Endodermal cell (in vitro differentiated cells): ENCODE results near the gene GSG1L. TPM values are rescaled to one million over a fixed set of nuclear protein-coding genes. Genes with fewer than 3 reads are reported as not detected.

Experiments used
- DNase-seq: peaks from one replicate; pipeline ENCODE4 v3.0.0-alpha.2; 2017
- H3K27ac ChIP-seq: 2 replicates; pipeline ENCODE4 v1.5.1; 2013; ENCODE audit warnings: mild to moderate bottlenecking, low read depth, low read length, moderate library complexity
- H3K27me3 ChIP-seq: 2 replicates; pipeline ENCODE4 v1.6.1; 2013; ENCODE audit warnings: mild to moderate bottlenecking, low read length, moderate library complexity; ENCODE audit not compliant: insufficient read depth, control insufficient read depth, poor library complexity, severe bottlenecking
- H3K36me3 ChIP-seq: 2 replicates; pipeline ENCODE4 v1.7.0; 2013; ENCODE audit warnings: mild to moderate bottlenecking, low read length, moderate library complexity; ENCODE audit not compliant: control insufficient read depth, insufficient read depth
- H3K4me1 ChIP-seq: one replicate; pipeline ENCODE4 v1.7.0; 2013; ENCODE audit warnings: low read length; ENCODE audit not compliant: control insufficient read depth, insufficient read depth
- H3K4me3 ChIP-seq: 2 replicates; pipeline ENCODE4 v1.5.1; 2013; ENCODE audit warnings: mild to moderate bottlenecking, low read length, moderate library complexity
- H3K9ac ChIP-seq: 2 replicates; pipeline ENCODE4 v1.6.1; 2013; ENCODE audit warnings: mild to moderate bottlenecking, low read length, moderate library complexity; ENCODE audit not compliant: poor library complexity, severe bottlenecking; ENCODE audit errors: extremely low read depth
- H3K9me3 ChIP-seq: 2 replicates; pipeline ENCODE4 v1.6.1; 2013; ENCODE audit warnings: mild to moderate bottlenecking, low read length, moderate library complexity; ENCODE audit not compliant: control insufficient read depth
- H3K27ac Mint-ChIP-seq: 2 replicates; pipeline ENCODE4 v1.8.0; 2020; ENCODE audit warnings: mixed read lengths
- H3K27me3 Mint-ChIP-seq: 2 replicates; pipeline ENCODE4 v1.8.0; 2021; ENCODE audit warnings: mild to moderate bottlenecking, mixed read lengths; ENCODE audit not compliant: insufficient read depth
- H3K36me3 Mint-ChIP-seq: 2 replicates; pipeline ENCODE4 v1.8.0; 2020; ENCODE audit warnings: low read depth, mixed read lengths
- H3K4me1 Mint-ChIP-seq: 2 replicates; pipeline ENCODE4 v1.8.0; 2020; ENCODE audit warnings: mixed read lengths
- H3K4me3 Mint-ChIP-seq: 2 replicates; pipeline ENCODE4 v1.8.0; 2020; ENCODE audit warnings: mild to moderate bottlenecking, moderate library complexity, mixed read lengths
- H3K9me3 Mint-ChIP-seq: 2 replicates; pipeline ENCODE4 v1.8.0; 2020; ENCODE audit warnings: mild to moderate bottlenecking, mixed read lengths
- WGBS, 2 experiments: methylation state at CpG; one replicate each; pipeline versions ENCODE4 v1.1.5 to v1.1.7; 2013; ENCODE audit warnings: missing lambda C conversion rate in 2 of 2, mixed read lengths in 1 of 2; ENCODE audit not compliant: insufficient coverage in 1 of 2, insufficient read length in 1 of 2; 5-methylcytosine and 5-hydroxymethylcytosine counted together
- total RNA-seq, 2 donors: library from RNA; stranded (reverse); fragmentation: NEBNext Ultra II Directional in 1 of 2; extraction: Animal tissue kit (Norgen Biotek cat#: 25700) in 1 of 2; gene quantifications; 2 replicates in 1 of 2; 3 replicates in 1 of 2; pipeline ENCODE4 v1.2.1, GENCODE V29; 2021
- TF ChIP-seq, protein P1 (sequence below): fragments of 200-600 bp; sonication (generic); conservative IDR thresholded peaks from 2 replicates; pipeline ENCODE4 v1.5.0; 2021; ENCODE audit warnings: antibody characterized with exemption, mild to moderate bottlenecking

Gene GSG1L
- total RNA-seq, 2 donors from 2014 or later = 0.24 TPM; not detected in 1

DNA sequence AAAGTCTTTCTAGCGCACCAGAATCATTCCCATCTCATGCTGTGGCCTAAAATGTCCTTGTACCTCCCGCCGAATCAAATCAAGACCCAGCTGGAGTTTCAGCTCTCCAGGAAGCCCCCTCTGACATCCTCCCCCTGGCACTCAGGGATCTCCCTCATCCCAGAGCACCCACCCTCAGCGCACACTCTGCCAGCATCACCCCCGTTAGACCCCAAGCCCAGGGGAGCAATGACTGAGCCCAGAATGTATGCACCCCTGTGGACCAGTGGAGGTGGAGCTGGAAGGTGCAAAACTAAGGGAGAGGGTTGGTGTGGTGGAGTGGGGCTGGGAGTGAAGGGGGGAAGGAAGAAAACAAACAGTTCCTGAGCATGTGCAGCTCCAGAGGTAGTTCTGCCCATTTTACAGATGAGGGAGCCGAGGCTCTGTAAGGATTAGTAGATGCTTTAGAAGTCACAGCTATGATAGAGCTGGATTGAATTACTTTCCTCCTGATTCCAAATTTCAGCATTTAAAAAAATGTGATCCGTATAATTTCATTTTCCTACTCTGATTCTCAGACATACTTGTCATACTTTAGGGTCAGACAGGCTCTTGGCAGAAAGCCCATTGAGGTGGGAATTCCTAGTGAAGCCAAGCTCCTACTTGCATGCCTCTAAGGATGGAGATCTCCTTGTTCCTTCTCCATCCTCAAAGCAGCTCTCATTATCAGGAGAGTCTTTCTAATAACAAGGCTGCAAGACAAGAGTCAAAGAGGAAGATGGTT is 270.8 kb downstream of the GSG1L start:
- H3K9ac ChIP-seq = no peak overlapping the region
- H3K4me3 Mint-ChIP-seq = no peak overlapping the region
- DNase-seq = no peak
- WGBS, 2 experiments = 86 to 92% methylated on average over 4 to 7 of the region's 7 CpGs
- H3K9me3 ChIP-seq = no peaks in the 10 kb centered on the region
- TF ChIP-seq, protein P1, sequence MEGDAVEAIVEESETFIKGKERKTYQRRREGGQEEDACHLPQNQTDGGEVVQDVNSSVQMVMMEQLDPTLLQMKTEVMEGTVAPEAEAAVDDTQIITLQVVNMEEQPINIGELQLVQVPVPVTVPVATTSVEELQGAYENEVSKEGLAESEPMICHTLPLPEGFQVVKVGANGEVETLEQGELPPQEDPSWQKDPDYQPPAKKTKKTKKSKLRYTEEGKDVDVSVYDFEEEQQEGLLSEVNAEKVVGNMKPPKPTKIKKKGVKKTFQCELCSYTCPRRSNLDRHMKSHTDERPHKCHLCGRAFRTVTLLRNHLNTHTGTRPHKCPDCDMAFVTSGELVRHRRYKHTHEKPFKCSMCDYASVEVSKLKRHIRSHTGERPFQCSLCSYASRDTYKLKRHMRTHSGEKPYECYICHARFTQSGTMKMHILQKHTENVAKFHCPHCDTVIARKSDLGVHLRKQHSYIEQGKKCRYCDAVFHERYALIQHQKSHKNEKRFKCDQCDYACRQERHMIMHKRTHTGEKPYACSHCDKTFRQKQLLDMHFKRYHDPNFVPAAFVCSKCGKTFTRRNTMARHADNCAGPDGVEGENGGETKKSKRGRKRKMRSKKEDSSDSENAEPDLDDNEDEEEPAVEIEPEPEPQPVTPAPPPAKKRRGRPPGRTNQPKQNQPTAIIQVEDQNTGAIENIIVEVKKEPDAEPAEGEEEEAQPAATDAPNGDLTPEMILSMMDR = no peak
- H3K4me1 Mint-ChIP-seq = no peaks in the 10 kb centered on the region
- H3K27me3 Mint-ChIP-seq = no peaks in the 10 kb centered on the region
- H3K4me3 ChIP-seq = no peak overlapping the region
- no peaks in the 10 kb centered on the region for H3K36me3 Mint-ChIP-seq
- no peaks in the 10 kb centered on the region for H3K4me1 ChIP-seq
- H3K27ac ChIP-seq = no peak overlapping the region
- H3K27me3 ChIP-seq = no peaks in the 10 kb centered on the region
- no peaks in the 10 kb centered on the region for H3K36me3 ChIP-seq
- H3K9me3 Mint-ChIP-seq = no peaks in the 10 kb centered on the region
- H3K27ac Mint-ChIP-seq = no peak overlapping the region

DNA sequence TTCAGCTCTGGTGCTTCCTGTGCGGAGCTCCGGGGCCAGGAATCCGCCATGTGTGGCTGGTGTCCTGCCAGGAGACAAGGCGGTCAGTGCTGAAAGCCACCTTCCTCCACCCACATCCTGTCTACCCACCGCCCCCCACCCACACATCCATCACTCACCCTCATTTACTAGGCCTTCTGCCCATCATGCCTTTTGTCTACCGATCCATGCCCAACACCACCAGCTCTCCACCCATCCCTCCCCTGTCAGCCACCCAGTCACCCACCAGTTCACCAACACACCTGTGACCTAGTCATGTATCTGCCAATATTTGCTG is 272.2 kb downstream of the GSG1L start:
- H3K4me3 Mint-ChIP-seq = no peak overlapping the region
- Histone ChIP-seq H3K36me3 (no peaks in the 10 kb centered on the region), H3K4me3 (no peak overlapping the region), H3K27ac (no peak overlapping the region), H3K9me3 (no peaks in the 10 kb centered on the region), H3K27me3 (no peaks in the 10 kb centered on the region), H3K9ac (no peak overlapping the region), H3K4me1 (no peaks in the 10 kb centered on the region)
- H3K4me1 Mint-ChIP-seq = no peaks in the 10 kb centered on the region
- H3K36me3 Mint-ChIP-seq = no peaks in the 10 kb centered on the region
- WGBS, 2 experiments = 71 to 78% methylated on average over 5 to 6 of the region's 6 CpGs
- TF ChIP-seq, protein P1 = no peak
- no peaks in the 10 kb centered on the region for H3K9me3 Mint-ChIP-seq
- DNase-seq = no peak
- H3K27me3 Mint-ChIP-seq = no peaks in the 10 kb centered on the region
- no peak overlapping the region for H3K27ac Mint-ChIP-seq

DNA sequence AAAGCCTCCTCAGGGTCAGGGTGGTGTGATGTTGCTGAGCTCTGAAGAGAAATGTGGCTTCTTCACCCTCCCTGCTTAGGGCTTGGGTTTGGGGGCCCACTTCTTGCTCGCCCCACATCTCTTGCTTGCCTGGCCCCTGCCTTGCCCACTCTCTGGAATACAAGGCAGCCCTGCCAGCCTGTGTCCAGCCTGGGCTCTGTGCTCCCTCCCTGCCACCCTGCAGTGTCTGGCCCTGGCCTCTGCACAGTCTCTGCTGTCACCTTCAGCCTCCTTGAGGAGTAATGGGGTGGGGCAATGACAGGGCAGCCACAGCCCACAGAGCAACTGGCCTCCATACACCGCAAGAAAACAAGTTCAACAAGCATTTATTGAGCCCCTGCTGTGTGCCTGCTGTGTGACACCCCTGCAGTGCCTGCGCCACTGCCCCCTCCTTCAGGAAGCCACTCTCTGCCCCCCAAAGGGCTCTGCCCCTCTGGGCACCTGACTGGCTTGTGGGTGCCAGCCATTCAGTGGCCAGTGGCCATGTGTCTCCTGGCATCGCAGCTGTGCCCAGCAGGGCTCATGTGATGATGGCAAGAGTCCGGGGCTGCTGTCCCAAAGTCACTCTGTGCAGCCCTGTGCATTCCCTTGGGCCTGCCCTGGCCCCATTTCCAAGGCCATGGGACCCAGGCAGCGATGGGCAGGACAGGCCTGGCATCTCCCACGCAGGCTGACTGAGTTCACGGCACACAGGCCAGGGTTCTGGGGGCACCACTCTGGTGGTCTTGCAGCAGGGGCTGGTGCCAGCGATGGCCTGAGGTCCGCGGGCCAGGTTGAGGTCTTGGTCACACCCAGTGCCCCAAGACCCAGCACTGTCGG is 272.7 kb downstream of the GSG1L start:
- DNase-seq = no peak
- Histone ChIP-seq H3K36me3 (no peaks in the 10 kb centered on the region), H3K27ac (no peak overlapping the region), H3K9me3 (no peaks in the 10 kb centered on the region), H3K9ac (no peak overlapping the region), H3K4me3 (no peak overlapping the region), H3K4me1 (no peaks in the 10 kb centered on the region), H3K27me3 (no peaks in the 10 kb centered on the region)
- TF ChIP-seq, protein P1 = no peak
- Mint-ChIP-seq H3K36me3 (no peaks in the 10 kb centered on the region), H3K4me3 (no peak overlapping the region), H3K4me1 (no peaks in the 10 kb centered on the region), H3K27me3 (no peaks in the 10 kb centered on the region), H3K27ac (no peak overlapping the region), H3K9me3 (no peaks in the 10 kb centered on the region)
- WGBS, 2 experiments = 83 to 85% methylated on average over 2 to 12 of the region's 12 CpGs
